GM23248 (cell line): Measurements from ENCODE around the gene YWHAQ. TPM values are rescaled to one million over a fixed set of nuclear protein-coding genes. Genes with fewer than 3 reads are reported as not detected.
A peak's percentile ranks its signal among the peaks of the same experiment; 100 is the strongest.

Source experiments
- DNase-seq: peaks from one replicate; pipeline ENCODE4 v3.0.0-alpha.2; 2015
- H2AFZ ChIP-seq: fragments of 200-600 bp; sonication (generic); 2 replicates; pipeline ENCODE4 v1.6.1; 2016; ENCODE audit warnings: antibody characterized with exemption
- H3F3A ChIP-seq: fragments of 200-600 bp; sonication (generic); 2 replicates; pipeline ENCODE4 v1.6.1; 2016; ENCODE audit warnings: mild to moderate bottlenecking, antibody characterized with exemption, mixed run types; ENCODE audit not compliant: insufficient read depth
- H3K27ac ChIP-seq: fragments of 200-600 bp; sonication (generic); 2 replicates; pipeline ENCODE4 v1.5.1; 2016; ENCODE audit warnings: mild to moderate bottlenecking
- H3K27me3 ChIP-seq: fragments of 200-600 bp; sonication (generic); replicated peaks from 2 replicates; pipeline ENCODE4 v1.6.1; 2016; ENCODE audit warnings: mild to moderate bottlenecking; ENCODE audit not compliant: insufficient read depth
- H3K36me3 ChIP-seq: fragments of 200-600 bp; sonication (generic); 2 replicates; pipeline ENCODE4 v1.6.1; 2016; ENCODE audit warnings: low read depth, mild to moderate bottlenecking
- H3K4me1 ChIP-seq: fragments of 200-600 bp; sonication (generic); 2 replicates; pipeline ENCODE4 v1.6.1; 2016; ENCODE audit warnings: mild to moderate bottlenecking; ENCODE audit not compliant: insufficient read depth
- H3K4me2 ChIP-seq: fragments of 200-600 bp; sonication (generic); one replicate; pipeline ENCODE4 v1.6.1; 2016; ENCODE audit warnings: mild to moderate bottlenecking; ENCODE audit not compliant: unreplicated experiment
- H3K4me3 ChIP-seq: fragments of 200-600 bp; sonication (generic); 2 replicates; pipeline ENCODE4 v1.5.1; 2016; ENCODE audit warnings: mild to moderate bottlenecking
- H3K79me2 ChIP-seq: fragments of 200-600 bp; sonication (generic); 2 replicates; pipeline ENCODE4 v1.6.1; 2016; ENCODE audit warnings: mild to moderate bottlenecking; ENCODE audit not compliant: insufficient read depth
- H3K9ac ChIP-seq: fragments of 200-600 bp; sonication (generic); 2 replicates; pipeline ENCODE4 v1.6.1; 2016; ENCODE audit warnings: mild to moderate bottlenecking
- H3K9me2 ChIP-seq: fragments of 200-600 bp; sonication (generic); 2 replicates; pipeline ENCODE4 v1.6.1; 2016; ENCODE audit warnings: mixed run types, mild to moderate bottlenecking, moderate library complexity; ENCODE audit not compliant: insufficient read depth
- H3K9me3 ChIP-seq: fragments of 200-600 bp; sonication (generic); one replicate; pipeline ENCODE4 v1.6.1; 2017; ENCODE audit warnings: low read depth
- H4K20me1 ChIP-seq: fragments of 200-600 bp; sonication (generic); 2 replicates; pipeline ENCODE4 v1.6.0; 2016; ENCODE audit not compliant: insufficient read depth
- EZH2 ChIP-seq: fragments of 200-600 bp; sonication (generic); IDR thresholded peaks from 2 replicates; pipeline ENCODE4 v1.6.1; 2018; ENCODE audit warnings: antibody characterized with exemption, mild to moderate bottlenecking; ENCODE audit not compliant: insufficient read depth, poor library complexity, severe bottlenecking
- EZH2phosphoT487 ChIP-seq: fragments of 200-600 bp; sonication (generic); IDR thresholded peaks from 2 replicates; pipeline ENCODE4 v1.6.1; 2018; ENCODE audit warnings: antibody characterized with exemption, moderate library complexity, mild to moderate bottlenecking, low read depth; ENCODE audit not compliant: insufficient read depth
- WGBS, 2 experiments: methylation state at CpG; one replicate each; pipeline ENCODE4 v1.1.6; 2015 to 2017; ENCODE audit warnings: low lambda C conversion rate in 2 of 2, low coverage in 1 of 2; ENCODE audit errors: missing lambda C conversion rate in 2 of 2; 5-methylcytosine and 5-hydroxymethylcytosine counted together
- in situ Hi-C: fragments of 300-500 bp; cut with MboI; formaldehyde crosslinking; loops from 2 replicates; pipeline ENCODE4 v1.15.0; 2020
- polyA plus RNA-seq: library from polyadenylated mRNA; unstranded; fragments of >200 nt; fragmentation: Nextera tagmentation; extraction: Ambion mirVana; gene quantifications from 2 replicates; pipeline ENCODE4 v1.2.1, GENCODE V29; 2016
- total RNA-seq: library from RNA; depleted of rRNA; stranded (reverse); fragments of >200 nt; shearing (Covaris generic); gene quantifications from 2 replicates; pipeline ENCODE4 v1.2.3, GENCODE V29; 2014

Gene YWHAQ
- total and polyA plus RNA-seq, 2 experiments from 2014 or later, result 400 to 694 TPM

GRCh38 chr2:9618410-9618809, 12.4 kb downstream of the YWHAQ start:
- Histone ChIP-seq H4K20me1 (peaks cover 46% of the 10 kb centered on the region), H3K4me2 (no peak overlapping the region)

GRCh38 chr2:9617749-9618148, 13.0 kb downstream of the YWHAQ start:
- Histone ChIP-seq H3K4me1 (peaks cover 43% of the 10 kb centered on the region), H3K27ac (0 out of 2 replicates have a peak overlapping the region, but pooled peaks have one; percentile 19), H3K9me2 (no peaks in the 10 kb centered on the region), H3K9me3 (no peaks in the 10 kb centered on the region), H2AFZ (no peak overlapping the region), H3K79me2 (peaks cover 100% of the 10 kb centered on the region), H3K27me3 (no peaks in the 10 kb centered on the region), H3K36me3 (peaks cover 6% of the 10 kb centered on the region), H4K20me1 (peaks cover 48% of the 10 kb centered on the region), H3K9ac (no peak overlapping the region), H3K4me3 (no peak overlapping the region), H3K4me2 (no peak overlapping the region), H3F3A (peaks cover 65% of the 10 kb centered on the region)
- TF ChIP-seq EZH2 (no peak), EZH2phosphoT487 (no peak)
- DNase-seq, result peak; percentile 66
- in situ Hi-C loops, result no loop called here
- 16 to 23% methylated on average over 1 of the region's 1 CpG for WGBS, 2 experiments

More at GRCh38 chr2:9618410-9618809, 12.4 kb downstream of the YWHAQ start:
- peaks cover 100% of the 10 kb centered on the region for H3K79me2 ChIP-seq
- H3K9me3 ChIP-seq, result no peaks in the 10 kb centered on the region
- in situ Hi-C loops, result no loop called here
- peaks cover 62% of the 10 kb centered on the region for H3F3A ChIP-seq
- no peak overlapping the region for H3K9ac ChIP-seq
- H3K36me3 ChIP-seq, result peaks cover 6% of the 10 kb centered on the region
- no peaks in the 10 kb centered on the region for H3K27me3 ChIP-seq
- TF ChIP-seq EZH2 (no peak), EZH2phosphoT487 (no peak)
- H3K9me2 ChIP-seq, result no peaks in the 10 kb centered on the region
- peaks cover 36% of the 10 kb centered on the region for H3K4me1 ChIP-seq
- DNase-seq, result no peak
- peak overlapping the region; percentile 5; the same call in 1 of the 2 replicates for H3K27ac ChIP-seq
- no peak overlapping the region for H2AFZ ChIP-seq
- WGBS, 2 experiments, result 82 to 93% methylated on average over 3 to 4 of the region's 4 CpGs
- no peak overlapping the region for H3K4me3 ChIP-seq

- Histone ChIP-seq H3K4me1 (peaks cover 47% of the 10 kb centered on the region), H3K4me3 (no peak overlapping the region), H3K79me2 (peaks cover 100% of the 10 kb centered on the region), H4K20me1 (peaks cover 47% of the 10 kb centered on the region), H3K9me2 (no peaks in the 10 kb centered on the region), H3K9ac (no peak overlapping the region), H3K36me3 (peaks cover 6% of the 10 kb centered on the region), H3K27me3 (no peaks in the 10 kb centered on the region), H3F3A (peaks cover 65% of the 10 kb centered on the region), H3K4me2 (no peak overlapping the region), H3K9me3 (no peaks in the 10 kb centered on the region), H2AFZ (no peak overlapping the region), H3K27ac (no peak overlapping the region)
- no peak for DNase-seq
- WGBS, 2 experiments, result 97 to 98% methylated on average over 5 of the region's 5 CpGs
- TF ChIP-seq EZH2phosphoT487, result no peak
- no peak for TF ChIP-seq EZH2
- in situ Hi-C loops, result no loop called here
Measured at GRCh38 chr2:9617296-9617695, 13.5 kb downstream of the YWHAQ start.

GRCh38 chr2:9614562-9614961, 16.2 kb downstream of the YWHAQ start:
- H3K27me3 ChIP-seq, result no peaks in the 10 kb centered on the region
- no peak overlapping the region for H3K4me2 ChIP-seq
- H3K9me3 ChIP-seq, result no peaks in the 10 kb centered on the region
- WGBS, 2 experiments, result 94 to 95% methylated on average over 3 of the region's 3 CpGs
- no peak overlapping the region for H3K9ac ChIP-seq
- H3K27ac ChIP-seq, result no peak overlapping the region
- H3K4me3 ChIP-seq, result no peak overlapping the region
- H3K4me1 ChIP-seq, result peaks cover 58% of the 10 kb centered on the region
- no peak for DNase-seq
- peaks cover 100% of the 10 kb centered on the region for H3K79me2 ChIP-seq
- H2AFZ ChIP-seq, result no peak overlapping the region
- TF ChIP-seq EZH2phosphoT487 (no peak), EZH2 (no peak)
- in situ Hi-C loops, result no loop called here
- no peaks in the 10 kb centered on the region for H3K9me2 ChIP-seq
- peaks cover 6% of the 10 kb centered on the region for H3K36me3 ChIP-seq
- H4K20me1 ChIP-seq, result peaks cover 49% of the 10 kb centered on the region
- H3F3A ChIP-seq, result peaks cover 68% of the 10 kb centered on the region
